Sigmoid colon (tissue), 3 donors: ENCODE measurements around the gene KCNB1.

ENCODE experiments used
- POLR2A ChIP-seq, 2 donors: fragments of 450-650 bp; IDR thresholded peaks; one replicate each; pipeline ENCODE4 v1.6.1; 2016; ENCODE audit warnings: antibody characterized with exemption in 2 of 2, mild to moderate bottlenecking in 2 of 2, moderate library complexity in 2 of 2
- TF ChIP-seq, protein P1 (sequence below), 4 experiments: fragments of 450-650 bp in 3 of 4; fragments of 200-600 bp in 1 of 4; IDR thresholded peaks; one replicate each; pipeline ENCODE4 v1.5.1; 2016 to 2019; ENCODE audit warnings: antibody characterized with exemption in 4 of 4, mild to moderate bottlenecking in 3 of 4, moderate library complexity in 2 of 4

- TF ChIP-seq, protein P1, sequence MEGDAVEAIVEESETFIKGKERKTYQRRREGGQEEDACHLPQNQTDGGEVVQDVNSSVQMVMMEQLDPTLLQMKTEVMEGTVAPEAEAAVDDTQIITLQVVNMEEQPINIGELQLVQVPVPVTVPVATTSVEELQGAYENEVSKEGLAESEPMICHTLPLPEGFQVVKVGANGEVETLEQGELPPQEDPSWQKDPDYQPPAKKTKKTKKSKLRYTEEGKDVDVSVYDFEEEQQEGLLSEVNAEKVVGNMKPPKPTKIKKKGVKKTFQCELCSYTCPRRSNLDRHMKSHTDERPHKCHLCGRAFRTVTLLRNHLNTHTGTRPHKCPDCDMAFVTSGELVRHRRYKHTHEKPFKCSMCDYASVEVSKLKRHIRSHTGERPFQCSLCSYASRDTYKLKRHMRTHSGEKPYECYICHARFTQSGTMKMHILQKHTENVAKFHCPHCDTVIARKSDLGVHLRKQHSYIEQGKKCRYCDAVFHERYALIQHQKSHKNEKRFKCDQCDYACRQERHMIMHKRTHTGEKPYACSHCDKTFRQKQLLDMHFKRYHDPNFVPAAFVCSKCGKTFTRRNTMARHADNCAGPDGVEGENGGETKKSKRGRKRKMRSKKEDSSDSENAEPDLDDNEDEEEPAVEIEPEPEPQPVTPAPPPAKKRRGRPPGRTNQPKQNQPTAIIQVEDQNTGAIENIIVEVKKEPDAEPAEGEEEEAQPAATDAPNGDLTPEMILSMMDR (IDR thresholded peaks at IDR 0.05): no peak
- no peak for TF ChIP-seq POLR2A (IDR thresholded peaks at IDR 0.05)
These were observed 115.4 kb downstream of the KCNB1 start for GRCh38 chr20:49367113-49367512.
